Mesothelial cell of epicardium (in vitro differentiated cells): ENCODE measurements around the gene KLHL1. TPM values are rescaled to one million over a fixed set of nuclear protein-coding genes. Genes with fewer than 3 reads are reported as not detected.

Experiments
- DNase-seq, 2 experiments: peaks; one replicate each; pipeline ENCODE4 v3.0.0; 2021; ENCODE audit warnings: low spot score in 2 of 2; ENCODE audit not compliant: unreplicated experiment in 2 of 2
- H3K27ac Mint-ChIP-seq: 2 replicates; pipeline ENCODE4 v1.8.0; 2021; ENCODE audit warnings: mixed read lengths
- H3K27me3 Mint-ChIP-seq: 2 replicates; pipeline ENCODE4 v1.8.0; 2021; ENCODE audit warnings: low read depth, mixed read lengths
- H3K36me3 Mint-ChIP-seq: 2 replicates; pipeline ENCODE4 v1.8.0; 2021; ENCODE audit warnings: mixed read lengths
- H3K4me1 Mint-ChIP-seq: 2 replicates; pipeline ENCODE4 v1.8.0; 2021; ENCODE audit warnings: mixed read lengths
- H3K4me3 Mint-ChIP-seq: 2 replicates; pipeline ENCODE4 v1.8.0; 2021; ENCODE audit warnings: mild to moderate bottlenecking, moderate library complexity, mixed read lengths
- H3K9me3 Mint-ChIP-seq: 2 replicates; pipeline ENCODE4 v1.8.0; 2021; ENCODE audit warnings: mixed read lengths
- CTCF ChIP-seq: fragments of 200-600 bp; sonication (generic); IDR thresholded peaks from one replicate; pipeline ENCODE4 v1.5.0; 2021; ENCODE audit warnings: antibody characterized with exemption; ENCODE audit not compliant: unreplicated experiment
- total RNA-seq: library from RNA; stranded (reverse); gene quantifications from 3 replicates; pipeline ENCODE4 v1.2.1, GENCODE V29; 2021

The KLHL1 gene
- total RNA-seq, 1 donor from 2014 or later: not detected

GRCh38 chr13:70042193-70042592, 66.1 kb downstream of the KLHL1 start:
- H3K4me1 Mint-ChIP-seq: no peaks in the 10 kb centered on the region
- H3K27me3 Mint-ChIP-seq: no peaks in the 10 kb centered on the region
- no peak overlapping the region for H3K27ac Mint-ChIP-seq
- TF ChIP-seq CTCF: no peak
- no peaks in the 10 kb centered on the region for H3K9me3 Mint-ChIP-seq
- no peak overlapping the region for H3K4me3 Mint-ChIP-seq
- no peaks in the 10 kb centered on the region for H3K36me3 Mint-ChIP-seq
- DNase-seq: no peak

DNA sequence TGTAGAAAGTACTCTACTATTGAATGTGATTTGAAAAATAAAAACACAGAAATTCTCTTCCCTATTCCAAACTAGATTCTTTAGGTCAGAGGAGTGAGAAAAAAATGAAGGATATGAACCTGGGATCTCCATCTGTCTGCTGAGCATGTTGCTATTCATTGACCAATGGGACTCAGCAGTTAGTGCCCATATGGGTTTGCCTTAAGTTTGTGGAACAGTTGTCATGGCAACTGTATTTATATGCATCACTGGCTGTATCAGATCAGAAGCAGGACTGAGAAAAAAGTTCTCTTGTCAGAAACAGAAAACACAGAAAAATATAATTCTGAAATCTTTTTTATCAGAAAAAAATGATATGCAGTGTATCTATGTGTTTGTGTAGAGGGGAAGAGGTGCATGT, 74.0 kb downstream of the KLHL1 start:
- no peak overlapping the region for H3K27ac Mint-ChIP-seq

DNA sequence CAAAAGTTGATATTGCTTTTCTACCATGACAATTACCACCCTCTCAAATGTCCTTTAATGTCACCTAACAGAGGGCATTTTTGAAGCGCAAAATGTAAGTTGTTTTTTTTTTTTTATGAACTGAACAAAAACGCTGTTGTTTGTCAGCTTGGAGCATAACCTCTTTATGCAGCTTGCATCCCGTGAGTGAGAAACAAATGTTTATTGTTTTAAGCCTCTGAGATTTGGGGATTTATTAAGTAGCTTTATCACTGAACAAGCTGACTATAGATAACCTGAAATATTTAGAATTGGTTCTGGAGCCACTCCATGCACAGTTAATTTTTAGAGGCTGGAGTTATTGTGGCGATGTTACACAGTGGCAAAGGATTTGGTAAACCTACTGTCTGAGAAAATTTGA, 80.7 kb downstream of the KLHL1 start:
- Mint-ChIP-seq H3K4me3 (no peak overlapping the region), H3K27ac (no peak overlapping the region), H3K36me3 (no peaks in the 10 kb centered on the region), H3K4me1 (no peaks in the 10 kb centered on the region), H3K27me3 (peaks cover 4% of the 10 kb centered on the region), H3K9me3 (no peaks in the 10 kb centered on the region)
- no peak for DNase-seq
- no peak for TF ChIP-seq CTCF

More for the DNA sequence above, 74.0 kb downstream of the KLHL1 start:
- no peaks in the 10 kb centered on the region for H3K4me1 Mint-ChIP-seq
- H3K9me3 Mint-ChIP-seq: no peaks in the 10 kb centered on the region
- H3K27me3 Mint-ChIP-seq: peaks cover 4% of the 10 kb centered on the region
- H3K4me3 Mint-ChIP-seq: no peak overlapping the region
- H3K36me3 Mint-ChIP-seq: no peaks in the 10 kb centered on the region
- no peak for DNase-seq
- no peak for TF ChIP-seq CTCF

GRCh38 chr13:70023516-70023915, 84.7 kb downstream of the KLHL1 start:
- Mint-ChIP-seq H3K4me3 (no peak overlapping the region), H3K36me3 (no peaks in the 10 kb centered on the region), H3K27me3 (no peaks in the 10 kb centered on the region), H3K27ac (no peak overlapping the region), H3K4me1 (no peaks in the 10 kb centered on the region), H3K9me3 (no peaks in the 10 kb centered on the region)
- DNase-seq: no peak
- TF ChIP-seq CTCF: no peak

- Mint-ChIP-seq H3K27me3 (no peaks in the 10 kb centered on the region), H3K4me3 (no peak overlapping the region), H3K36me3 (no peaks in the 10 kb centered on the region), H3K27ac (no peak overlapping the region), H3K4me1 (no peaks in the 10 kb centered on the region), H3K9me3 (no peaks in the 10 kb centered on the region)
- no peak for TF ChIP-seq CTCF
- DNase-seq: no peak
Measured at GRCh38 chr13:70022646-70023045, 85.6 kb downstream of the KLHL1 start.

DNA sequence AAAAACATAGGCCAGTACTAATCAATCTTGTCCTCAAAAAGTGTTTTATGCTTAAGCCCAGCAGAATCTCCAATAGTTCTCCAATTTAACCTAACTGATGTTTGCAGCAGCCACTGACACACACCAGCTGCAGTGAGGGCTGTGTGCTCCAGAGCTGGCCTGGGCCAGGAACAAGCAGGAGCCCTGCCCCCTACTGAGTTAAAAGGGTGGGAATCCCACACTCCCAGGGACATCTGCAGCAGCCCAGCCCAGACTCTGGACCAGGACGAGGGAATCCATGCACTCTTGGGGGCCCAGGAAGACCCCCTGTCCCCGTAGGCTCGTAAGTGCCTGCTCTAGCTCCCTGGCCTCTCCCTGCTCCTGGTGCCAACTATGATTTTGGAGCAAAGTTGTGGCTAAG, 92.1 kb downstream of the KLHL1 start:
- no peaks in the 10 kb centered on the region for H3K4me1 Mint-ChIP-seq
- peaks cover 7% of the 10 kb centered on the region for H3K9me3 Mint-ChIP-seq
- no peak for TF ChIP-seq CTCF
- no peaks in the 10 kb centered on the region for H3K36me3 Mint-ChIP-seq
- no peak for DNase-seq
- H3K27me3 Mint-ChIP-seq: no peaks in the 10 kb centered on the region
- no peak overlapping the region for H3K27ac Mint-ChIP-seq
- no peak overlapping the region for H3K4me3 Mint-ChIP-seq
